Neural cell (in vitro differentiated cells): Measurements from ENCODE around the gene TRIM32.

Experiments
- EZH2 ChIP-seq: fragments of 200-600, 300-800 bp; shearing (Covaris generic), sonication (generic); IDR thresholded peaks from 2 replicates; pipeline ENCODE4 v1.6.1; 2014; ENCODE audit warnings: antibody characterized with exemption, low read length, borderline replicate concordance, mild to moderate bottlenecking; ENCODE audit not compliant: insufficient read depth, poor library complexity, severe bottlenecking
- POLR2AphosphoS5 ChIP-seq: IDR thresholded peaks from 2 replicates; pipeline ENCODE4 v1.6.1; 2012
- REST ChIP-seq: IDR thresholded peaks from 2 replicates; pipeline ENCODE4 v1.6.1; 2012; ENCODE audit warnings: borderline replicate concordance
- SMC3 ChIP-seq: fragments of 450-650 bp; conservative IDR thresholded peaks from 2 replicates; pipeline ENCODE4 v1.6.1; 2014; ENCODE audit warnings: antibody characterized with exemption, mild to moderate bottlenecking, moderate library complexity; ENCODE audit not compliant: poor library complexity
- TF ChIP-seq, protein P1 (sequence below): fragments of 450-650 bp; IDR thresholded peaks from 2 replicates; pipeline ENCODE4 v1.5.1; 2014; ENCODE audit warnings: antibody characterized with exemption, mild to moderate bottlenecking, moderate library complexity; ENCODE audit not compliant: poor library complexity, severe bottlenecking

- TF ChIP-seq, protein P1, sequence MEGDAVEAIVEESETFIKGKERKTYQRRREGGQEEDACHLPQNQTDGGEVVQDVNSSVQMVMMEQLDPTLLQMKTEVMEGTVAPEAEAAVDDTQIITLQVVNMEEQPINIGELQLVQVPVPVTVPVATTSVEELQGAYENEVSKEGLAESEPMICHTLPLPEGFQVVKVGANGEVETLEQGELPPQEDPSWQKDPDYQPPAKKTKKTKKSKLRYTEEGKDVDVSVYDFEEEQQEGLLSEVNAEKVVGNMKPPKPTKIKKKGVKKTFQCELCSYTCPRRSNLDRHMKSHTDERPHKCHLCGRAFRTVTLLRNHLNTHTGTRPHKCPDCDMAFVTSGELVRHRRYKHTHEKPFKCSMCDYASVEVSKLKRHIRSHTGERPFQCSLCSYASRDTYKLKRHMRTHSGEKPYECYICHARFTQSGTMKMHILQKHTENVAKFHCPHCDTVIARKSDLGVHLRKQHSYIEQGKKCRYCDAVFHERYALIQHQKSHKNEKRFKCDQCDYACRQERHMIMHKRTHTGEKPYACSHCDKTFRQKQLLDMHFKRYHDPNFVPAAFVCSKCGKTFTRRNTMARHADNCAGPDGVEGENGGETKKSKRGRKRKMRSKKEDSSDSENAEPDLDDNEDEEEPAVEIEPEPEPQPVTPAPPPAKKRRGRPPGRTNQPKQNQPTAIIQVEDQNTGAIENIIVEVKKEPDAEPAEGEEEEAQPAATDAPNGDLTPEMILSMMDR: no peak
- TF ChIP-seq POLR2AphosphoS5 (no peak), REST (no peak), EZH2 (no peak), SMC3 (no peak)
These were observed 16.5 kb downstream of the TRIM32 start for GRCh38 chr9:116703634-116704033.
